Mesothelial cell of epicardium (in vitro differentiated cells): Measurements from ENCODE around the gene FAM78B. TPM values are rescaled to one million over a fixed set of nuclear protein-coding genes. Genes with fewer than 3 reads are reported as not detected.

ENCODE experiments used
- DNase-seq, 2 experiments: peaks; one replicate each; pipeline ENCODE4 v3.0.0; 2021; ENCODE audit warnings: low spot score in 2 of 2; ENCODE audit not compliant: unreplicated experiment in 2 of 2
- H3K27ac Mint-ChIP-seq: 2 replicates; pipeline ENCODE4 v1.8.0; 2021; ENCODE audit warnings: mixed read lengths
- H3K27me3 Mint-ChIP-seq: 2 replicates; pipeline ENCODE4 v1.8.0; 2021; ENCODE audit warnings: low read depth, mixed read lengths
- H3K36me3 Mint-ChIP-seq: 2 replicates; pipeline ENCODE4 v1.8.0; 2021; ENCODE audit warnings: mixed read lengths
- H3K4me1 Mint-ChIP-seq: 2 replicates; pipeline ENCODE4 v1.8.0; 2021; ENCODE audit warnings: mixed read lengths
- H3K4me3 Mint-ChIP-seq: 2 replicates; pipeline ENCODE4 v1.8.0; 2021; ENCODE audit warnings: mild to moderate bottlenecking, moderate library complexity, mixed read lengths
- H3K9me3 Mint-ChIP-seq: 2 replicates; pipeline ENCODE4 v1.8.0; 2021; ENCODE audit warnings: mixed read lengths
- CTCF ChIP-seq: fragments of 200-600 bp; sonication (generic); IDR thresholded peaks from one replicate; pipeline ENCODE4 v1.5.0; 2021; ENCODE audit warnings: antibody characterized with exemption; ENCODE audit not compliant: unreplicated experiment
- total RNA-seq: library from RNA; stranded (reverse); gene quantifications from 3 replicates; pipeline ENCODE4 v1.2.1, GENCODE V29; 2021

The FAM78B gene
- total RNA-seq, 1 donor from 2014 or later = 0.16 TPM

DNA sequence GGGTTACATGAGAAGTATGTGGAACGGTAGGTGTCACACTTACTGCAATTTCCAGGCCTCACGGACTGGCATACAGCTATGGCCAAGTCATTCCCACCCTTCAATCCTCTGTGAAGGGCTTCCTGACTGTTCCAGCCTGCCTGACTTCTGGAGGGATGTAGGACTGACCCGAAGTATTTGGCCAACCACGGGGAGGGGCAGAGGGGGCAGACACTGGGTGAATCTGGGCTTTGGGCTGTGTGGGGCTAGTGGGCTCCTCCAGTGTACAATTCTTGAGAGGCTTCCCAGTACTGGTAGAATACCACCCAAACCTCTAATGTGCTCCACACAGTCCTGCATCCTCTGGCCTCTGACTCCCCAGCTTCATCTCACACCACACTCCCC lies 78.2 kb downstream of the FAM78B start:
- Mint-ChIP-seq H3K4me1 (no peaks in the 10 kb centered on the region), H3K36me3 (no peaks in the 10 kb centered on the region), H3K27me3 (peaks cover 8% of the 10 kb centered on the region), H3K27ac (no peak overlapping the region), H3K4me3 (no peak overlapping the region), H3K9me3 (no peaks in the 10 kb centered on the region)
- no peak for TF ChIP-seq CTCF
- DNase-seq = no peak

DNA sequence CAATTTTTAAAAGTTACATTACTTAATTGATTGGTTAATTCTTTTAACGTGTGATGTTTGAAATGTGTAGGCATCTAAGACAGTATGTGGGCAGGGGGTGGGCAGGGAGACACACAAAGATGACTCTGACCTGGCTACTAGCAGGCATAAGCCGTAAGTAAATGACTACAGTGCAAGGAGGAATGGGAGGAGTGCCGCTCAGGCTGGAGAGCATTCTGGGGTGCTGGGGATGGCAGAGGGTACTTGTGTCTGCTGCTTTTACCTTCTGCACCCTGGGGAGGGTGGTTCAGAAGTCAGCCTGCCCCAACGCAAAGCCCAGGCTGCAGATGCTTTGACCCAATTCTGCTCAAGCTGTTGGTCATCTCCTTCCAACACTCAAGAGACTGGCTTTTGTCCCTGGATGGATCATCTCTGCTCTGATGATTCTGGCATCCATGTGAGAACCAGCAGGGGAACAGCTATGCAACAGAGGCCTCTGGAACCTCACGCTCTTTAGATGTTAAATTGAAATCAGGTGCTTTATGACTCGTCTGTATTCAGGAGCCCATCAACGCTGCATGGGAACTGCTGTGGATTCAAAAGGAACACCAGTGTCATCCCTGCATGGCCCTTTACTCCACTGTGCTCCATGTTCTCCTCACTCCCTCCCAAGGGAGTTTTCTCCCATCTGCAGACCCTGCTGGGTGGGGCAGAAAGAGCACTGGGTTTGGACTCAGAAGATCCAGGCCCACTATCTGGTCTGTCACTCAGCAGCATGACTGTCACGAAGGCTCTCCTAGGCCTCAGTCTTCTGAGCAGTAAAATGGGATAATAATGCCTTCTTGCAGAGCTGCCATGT lies 78.8 kb downstream of the FAM78B start:
- H3K27ac Mint-ChIP-seq = no peak overlapping the region
- H3K4me3 Mint-ChIP-seq = no peak overlapping the region
- no peaks in the 10 kb centered on the region for H3K9me3 Mint-ChIP-seq
- DNase-seq = no peak
- H3K4me1 Mint-ChIP-seq = no peaks in the 10 kb centered on the region
- no peak for TF ChIP-seq CTCF
- H3K36me3 Mint-ChIP-seq = no peaks in the 10 kb centered on the region
- H3K27me3 Mint-ChIP-seq = peaks cover 8% of the 10 kb centered on the region

- Mint-ChIP-seq H3K4me3 (no peak overlapping the region), H3K27me3 (peaks cover 6% of the 10 kb centered on the region), H3K9me3 (no peaks in the 10 kb centered on the region), H3K27ac (no peak overlapping the region), H3K36me3 (no peaks in the 10 kb centered on the region), H3K4me1 (no peaks in the 10 kb centered on the region)
- no peak for DNase-seq
- no peak for TF ChIP-seq CTCF
Observed at GRCh38 chr1:166086113-166086883, 80.5 kb downstream of the FAM78B start.

DNA sequence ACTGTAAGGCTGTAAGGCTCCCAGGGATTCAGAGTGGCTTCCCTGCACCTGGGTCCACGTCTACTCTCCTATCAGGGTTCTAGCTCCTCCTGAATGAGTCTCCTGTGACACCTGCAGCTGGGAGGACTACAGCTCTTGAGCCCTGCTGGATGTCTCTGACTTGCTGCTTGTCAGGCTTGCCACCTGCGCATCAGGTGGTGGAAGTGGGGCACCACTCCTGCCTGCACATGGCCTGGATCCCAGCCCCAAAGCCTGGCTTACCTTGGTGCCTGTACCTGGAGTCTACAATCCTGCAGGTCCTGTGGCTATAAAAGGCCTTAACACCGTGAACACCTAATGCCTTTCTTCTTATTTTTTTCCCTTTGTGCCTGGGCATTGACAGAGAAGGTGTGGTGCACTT lies 82.2 kb downstream of the FAM78B start:
- Mint-ChIP-seq H3K36me3 (no peaks in the 10 kb centered on the region), H3K9me3 (no peaks in the 10 kb centered on the region), H3K27ac (no peak overlapping the region), H3K4me3 (no peak overlapping the region), H3K27me3 (peaks cover 5% of the 10 kb centered on the region), H3K4me1 (no peaks in the 10 kb centered on the region)
- TF ChIP-seq CTCF = no peak
- DNase-seq = no peak

GRCh38 chr1:166083887-166084286 lies 82.9 kb downstream of the FAM78B start:
- DNase-seq = no peak
- Mint-ChIP-seq H3K9me3 (no peaks in the 10 kb centered on the region), H3K27ac (no peak overlapping the region), H3K36me3 (no peaks in the 10 kb centered on the region), H3K27me3 (peaks cover 1% of the 10 kb centered on the region), H3K4me3 (no peak overlapping the region), H3K4me1 (no peaks in the 10 kb centered on the region)
- TF ChIP-seq CTCF = no peak
